ENCODE data around the gene ZDHHC6. TPM values are rescaled to one million over a fixed set of nuclear protein-coding genes. Genes with fewer than 3 reads are reported as not detected.

Gene ZDHHC6
- total and polyA plus RNA-seq, 2 of the 8 experiments (the other 6 are each of a cell fraction or from before 2014, with no cell fraction given), result 13.6 to 27.4 TPM

- Histone ChIP-seq H2BK5ac (ENCODE audit: low read depth, low read length) (no peak overlapping the region), H3K4me1 (replicated peaks in 1 of 4; ENCODE audit: control insufficient read depth in 3 of 4, insufficient read depth in 4 of 4, low read length in 3 of 4) (no peaks in the 10 kb centered on the region), H4K8ac (ENCODE audit: extremely low read depth, insufficient read depth, low read length) (no peak overlapping the region), H4K5ac (ENCODE audit: insufficient read length, low read depth, low read length) (no peak overlapping the region), H2BK20ac (ENCODE audit: low read length) (no peak overlapping the region), H3K4me2 (ENCODE audit: insufficient read depth in 1 of 2, low read depth in 2 of 2, low read length in 2 of 2) (no peak overlapping the region), H3K4ac (replicated peaks; ENCODE audit: insufficient read length, low read depth, low read length) (no peak overlapping the region), H3K14ac (ENCODE audit: insufficient read length) (no peak overlapping the region), H4K91ac (replicated peaks; ENCODE audit: insufficient read length, low read length) (no peak overlapping the region), H3K23ac (ENCODE audit: insufficient read length) (no peak overlapping the region), H2AK5ac (ENCODE audit: low read depth, low read length) (no peak overlapping the region), H3K23me2 (ENCODE audit: low read depth, low read length) (no peaks in the 10 kb centered on the region), H2BK120ac (replicated peaks; ENCODE audit: low read depth, low read length) (no peak overlapping the region), H2AFZ (ENCODE audit: low read length) (no peak overlapping the region), H3K18ac (ENCODE audit: extremely low read depth, low read length) (no peak overlapping the region), H3K9ac (replicated peaks in 1 of 4; ENCODE audit: extremely low read depth in 1 of 4, low read depth in 3 of 4, low read length in 3 of 4) (no peak overlapping the region), H2BK15ac (ENCODE audit: low read length) (no peak overlapping the region), H3K4me3 (ENCODE audit: extremely low read depth in 1 of 4, insufficient read depth in 2 of 4, low read depth in 3 of 4, low read length in 4 of 4) (no peak overlapping the region), H3K79me2 (ENCODE audit: control insufficient read depth in 1 of 2, insufficient read depth in 2 of 2, low read length in 2 of 2) (no peaks in the 10 kb centered on the region), H2BK12ac (ENCODE audit: low read depth, low read length) (no peak overlapping the region), H3K56ac (replicated peaks; ENCODE audit: insufficient read length, low read depth, low read length) (no peak overlapping the region), H3K27me3 (replicated peaks in 1 of 4; ENCODE audit: control insufficient read depth in 3 of 4, extremely low read depth in 1 of 4, insufficient read depth in 3 of 4, low read length in 3 of 4) (no peaks in the 10 kb centered on the region), H3K79me1 (ENCODE audit: low read depth, low read length) (no peaks in the 10 kb centered on the region), H3K36me3 (ENCODE audit: control insufficient read depth in 2 of 4, insufficient read depth in 4 of 4, low read length in 3 of 4) (peaks cover 0 to 5% (median 0%) of the 10 kb centered on the region in 4 experiments; a peak in 2 of 8 replicates), H3K27ac (ENCODE audit: low read depth, low read length) (no peak overlapping the region), H3K9me3 (ENCODE audit: insufficient read depth in 2 of 2, low read depth in 1 of 2, low read length in 1 of 2) (no peaks in the 10 kb centered on the region), H4K20me1 (replicated peaks in 1 of 2; ENCODE audit: control insufficient read depth in 1 of 2, insufficient read depth in 2 of 2, low read length in 2 of 2) (no peaks in the 10 kb centered on the region)
- 84% methylated on average over 2 of the region's 2 CpGs; no CpG with 5 or more reads in 1 of the 2 experiments for WGBS, 2 experiments (ENCODE audit: extremely low coverage in 1 of 2, insufficient coverage in 1 of 2, insufficient read length in 1 of 2, insufficient replicate concordance in 2 of 2, low coverage in 1 of 2, low lambda C conversion rate in 2 of 2, missing lambda C conversion rate in 1 of 2)
- ChIA-PET POLR2A (ENCODE audit: partially characterized antibody) (no interaction called here), CTCF (ENCODE audit: partially characterized antibody) (interaction anchor here (1.0 to 3.8 kb wide), 5 partner anchors 10 to 116 kb away, joined by 3 to 21 read pairs (median 4); no protein-coding TSS in a partner anchor)
- DNase-seq (ENCODE audit: low read depth in 1 of 2, low spot score in 2 of 2), result no peak
- TF ChIP-seq GABPA (IDR thresholded peaks at IDR 0.05; ENCODE audit: borderline replicate concordance, insufficient read depth, low read length) (no peak), BRCA1 (IDR thresholded peaks at IDR 0.05; ENCODE audit: low read depth, low read length) (no peak), BACH1 (IDR thresholded peaks at IDR 0.05; ENCODE audit: low read length) (no peak), USF2 (IDR thresholded peaks at IDR 0.05; ENCODE audit: low read length) (no peak), NANOG (IDR thresholded peaks at IDR 0.05; ENCODE audit: insufficient read depth, low read depth, low read length, poor library complexity, severe bottlenecking) (no peak), HDAC6 (IDR thresholded peaks at IDR 0.05; ENCODE audit: low read depth, low read length) (no peak), KDM5A (IDR thresholded peaks at IDR 0.05; ENCODE audit: low read length) (no peak), YY1 (IDR thresholded peaks at IDR 0.05; ENCODE audit: low read depth, low read length) (no peak), E2F6 (IDR thresholded peaks at IDR 0.05) (no peak), SP4 (IDR thresholded peaks at IDR 0.05; ENCODE audit: low read length) (no peak), RXRA (IDR thresholded peaks at IDR 0.05; ENCODE audit: insufficient read depth, low read depth, low read length) (no peak)
- FAIRE-seq, result no peak
These were observed 22.1 kb downstream of the ZDHHC6 start for GRCh38 chr10:112424651-112425050.

All from H1 (cell line).